Liver (tissue), 3 donors: ENCODE data around the gene TLR7.

ENCODE experiments used
- CTCF ChIP-seq: fragments of 150-350 bp; IDR thresholded peaks from 2 replicates; pipeline ENCODE4 v1.5.1; 2017; ENCODE audit warnings: improper control_type of control experiment, low read depth, low read length; ENCODE audit not compliant: missing input control
- EGR1 ChIP-seq, 2 donors: IDR thresholded peaks; 2 replicates each; pipeline ENCODE4 v1.6.1; 2016 to 2018; ENCODE audit warnings: antibody characterized with exemption in 2 of 2, low read depth in 2 of 2
- FOXA1 ChIP-seq: IDR thresholded peaks from 2 replicates; pipeline ENCODE4 v1.6.1; 2016; ENCODE audit warnings: antibody characterized with exemption
- JUND ChIP-seq, 2 donors: IDR thresholded peaks; 2 replicates each; pipeline ENCODE4 v1.6.1; 2016; ENCODE audit warnings: antibody characterized with exemption in 2 of 2
- MAX ChIP-seq: IDR thresholded peaks from 2 replicates; pipeline ENCODE4 v1.6.1; 2016; ENCODE audit warnings: antibody characterized with exemption
- RAD21 ChIP-seq, 2 donors: IDR thresholded peaks; 2 replicates each; pipeline ENCODE4 v1.6.1; 2016; ENCODE audit warnings: antibody characterized with exemption in 2 of 2, mild to moderate bottlenecking in 2 of 2
- RXRA ChIP-seq, 2 donors: IDR thresholded peaks; 2 replicates each; pipeline ENCODE4 v1.6.1; 2017 to 2018; ENCODE audit warnings: antibody characterized with exemption in 2 of 2, mild to moderate bottlenecking in 1 of 2
- SP1 ChIP-seq: IDR thresholded peaks from 2 replicates; pipeline ENCODE4 v1.6.1; 2018; ENCODE audit warnings: antibody characterized with exemption, mild to moderate bottlenecking
- TAF1 ChIP-seq: conservative IDR thresholded peaks from 2 replicates; pipeline ENCODE4 v1.6.1; 2016; ENCODE audit warnings: antibody characterized with exemption, mild to moderate bottlenecking
- ZBTB33 ChIP-seq: IDR thresholded peaks from 2 replicates; pipeline ENCODE4 v1.6.1; 2016; ENCODE audit warnings: antibody characterized with exemption
- donor health status: healthy.
- donor health status: healthy.

GRCh38 chrX:12878536-12878935 lies 11.7 kb downstream of the TLR7 start:
- TF ChIP-seq MAX (no peak), CTCF (no peak), JUND (IDR thresholded peaks at IDR 0.05) (no peak), SP1 (no peak), RXRA (IDR thresholded peaks at IDR 0.05) (no peak), ZBTB33 (no peak), TAF1 (no peak), FOXA1 (no peak), EGR1 (IDR thresholded peaks at IDR 0.05; ENCODE audit: low read depth in 2 of 2) (no peak), RAD21 (IDR thresholded peaks at IDR 0.05) (no peak)
